ENCODE data around the gene DEFB114. TPM values are rescaled to one million over a fixed set of nuclear protein-coding genes. Genes with fewer than 3 reads are reported as not detected.

DEFB114 gene
- total RNA-seq, 1 donor from 2014 or later, result not detected

- H3K4me3 Mint-ChIP-seq (ENCODE audit: unreplicated experiment), result peak overlapping the region; percentile 67
- H3K36me3 Mint-ChIP-seq (ENCODE audit: unreplicated experiment), result no peaks in the 10 kb centered on the region
- H3K4me1 Mint-ChIP-seq (ENCODE audit: unreplicated experiment), result peaks cover 1% of the 10 kb centered on the region
- peaks cover 2% of the 10 kb centered on the region for H3K27me3 Mint-ChIP-seq (ENCODE audit: unreplicated experiment)
- DNase-seq (ENCODE audit: extremely low spot score, unreplicated experiment), result no peak
- no peaks in the 10 kb centered on the region for H3K9me3 Mint-ChIP-seq (ENCODE audit: unreplicated experiment)
- no peak overlapping the region for H3K27ac Mint-ChIP-seq (ENCODE audit: unreplicated experiment)
- TF ChIP-seq CTCF (IDR thresholded peaks at IDR 0.05), result no peak
Measured at GRCh38 chr6:49978332-49979226, 14.6 kb upstream of the DEFB114 start.

DNA sequence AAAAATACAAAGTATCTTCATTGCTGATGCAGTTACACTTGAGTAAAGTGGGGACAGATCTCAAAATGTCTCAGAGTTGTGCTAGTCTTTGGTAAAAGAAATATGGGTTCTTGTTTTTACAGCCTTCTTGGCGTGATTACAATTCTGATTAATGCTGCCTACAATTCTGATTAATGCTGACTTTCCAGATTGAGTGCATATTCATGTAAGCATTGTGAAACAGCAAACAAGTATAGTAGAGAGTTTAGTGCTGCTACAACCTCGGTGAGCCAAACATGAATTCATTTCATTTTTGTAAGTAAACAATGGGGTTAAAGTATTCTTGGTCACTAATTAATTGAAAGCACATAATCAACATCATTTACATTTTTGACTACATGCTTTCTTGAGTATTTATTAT, 5.6 kb upstream of the DEFB114 start, which contains the start of gene DEFB113:
DEFB113 (minus strand) TSS at position 21 of the 400 bp plus-strand sequence; CDS start at position 21, 0 bp downstream.
- H3K4me3 Mint-ChIP-seq (ENCODE audit: unreplicated experiment), result no peak within 1 kb of the TSS
- peaks cover 16% of the 10 kb centered on the region for H3K27me3 Mint-ChIP-seq (ENCODE audit: unreplicated experiment)
- H3K36me3 Mint-ChIP-seq (ENCODE audit: unreplicated experiment), result no peaks in the 10 kb centered on the region
- no peak within 1 kb of the TSS for H3K27ac Mint-ChIP-seq (ENCODE audit: unreplicated experiment)
- no peaks in the 10 kb centered on the region for H3K9me3 Mint-ChIP-seq (ENCODE audit: unreplicated experiment)
- no peak for TF ChIP-seq CTCF (IDR thresholded peaks at IDR 0.05)
- no peak for DNase-seq (ENCODE audit: extremely low spot score, unreplicated experiment)
- H3K4me1 Mint-ChIP-seq (ENCODE audit: unreplicated experiment), result no peaks in the 10 kb centered on the region

DNA sequence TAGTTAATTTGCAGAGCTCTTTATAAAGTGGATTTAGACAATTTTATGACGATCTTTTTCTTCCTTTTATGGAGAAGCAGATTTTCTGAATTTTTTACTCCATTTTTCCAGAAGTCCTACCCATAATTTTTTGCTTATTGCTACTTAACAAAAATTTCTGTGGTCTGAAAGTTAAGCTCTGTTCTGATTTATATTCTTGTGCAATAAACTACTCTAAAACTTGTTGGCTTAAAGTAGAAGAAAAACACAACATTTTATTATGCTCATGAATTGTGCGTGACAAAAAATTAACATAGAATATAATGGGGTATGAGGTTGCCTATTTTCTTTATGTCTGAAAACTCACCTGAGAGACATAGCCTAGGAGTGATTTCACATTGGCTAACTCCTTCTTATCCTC, 2.9 kb upstream of the DEFB114 start:
- DNase-seq (ENCODE audit: extremely low spot score, unreplicated experiment), result no peak
- no peaks in the 10 kb centered on the region for H3K9me3 Mint-ChIP-seq (ENCODE audit: unreplicated experiment)
- TF ChIP-seq CTCF (IDR thresholded peaks at IDR 0.05), result no peak
- no peaks in the 10 kb centered on the region for H3K4me1 Mint-ChIP-seq (ENCODE audit: unreplicated experiment)
- H3K27ac Mint-ChIP-seq (ENCODE audit: unreplicated experiment), result no peak overlapping the region
- H3K27me3 Mint-ChIP-seq (ENCODE audit: unreplicated experiment), result peaks cover 17% of the 10 kb centered on the region
- H3K4me3 Mint-ChIP-seq (ENCODE audit: unreplicated experiment), result no peak overlapping the region
- no peaks in the 10 kb centered on the region for H3K36me3 Mint-ChIP-seq (ENCODE audit: unreplicated experiment)

DNA sequence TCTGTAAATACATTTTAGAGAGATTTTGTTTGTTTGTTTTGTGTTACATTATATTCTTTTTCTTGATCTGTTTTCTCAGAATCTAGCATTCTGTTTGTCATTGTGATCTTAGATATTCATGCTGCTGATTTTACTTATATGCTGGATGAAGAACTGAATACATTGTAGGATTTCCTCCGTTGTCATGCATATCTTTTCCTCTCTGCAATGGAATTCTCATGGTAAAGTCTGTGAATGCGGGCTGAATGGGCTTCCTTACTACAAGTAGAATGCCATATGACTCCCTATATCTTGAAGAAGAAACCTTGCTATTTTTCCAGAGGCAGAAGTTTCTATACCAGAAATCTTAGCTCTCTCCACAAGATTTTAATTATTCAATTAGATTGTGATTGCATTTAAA, 2.4 kb upstream of the DEFB114 start:
- H3K4me1 Mint-ChIP-seq (ENCODE audit: unreplicated experiment), result no peaks in the 10 kb centered on the region
- no peak overlapping the region for H3K4me3 Mint-ChIP-seq (ENCODE audit: unreplicated experiment)
- no peak overlapping the region for H3K27ac Mint-ChIP-seq (ENCODE audit: unreplicated experiment)
- TF ChIP-seq CTCF (IDR thresholded peaks at IDR 0.05), result no peak
- H3K27me3 Mint-ChIP-seq (ENCODE audit: unreplicated experiment), result peaks cover 17% of the 10 kb centered on the region
- DNase-seq (ENCODE audit: extremely low spot score, unreplicated experiment), result no peak
- no peaks in the 10 kb centered on the region for H3K36me3 Mint-ChIP-seq (ENCODE audit: unreplicated experiment)
- H3K9me3 Mint-ChIP-seq (ENCODE audit: unreplicated experiment), result no peaks in the 10 kb centered on the region

DNA sequence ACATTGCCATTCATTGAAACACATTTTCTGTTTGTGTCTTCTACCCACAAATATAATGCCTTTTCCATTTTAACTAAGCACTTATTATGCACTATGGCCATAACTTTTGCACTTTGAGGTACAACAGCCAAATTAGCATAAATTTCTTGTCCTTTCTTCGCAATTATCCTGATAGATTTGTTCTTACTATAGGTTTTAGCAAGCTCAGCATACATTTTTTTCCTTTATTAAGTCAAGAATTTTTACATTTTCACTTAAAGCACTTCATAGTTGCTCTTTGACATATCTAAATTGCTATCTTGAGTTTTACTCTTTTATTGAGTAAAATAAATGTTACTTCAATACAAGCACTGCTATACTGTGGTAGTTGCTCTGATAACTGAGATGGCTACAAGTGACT, 5.8 kb downstream of the DEFB114 start:
- H3K4me1 Mint-ChIP-seq (ENCODE audit: unreplicated experiment), result no peaks in the 10 kb centered on the region
- no peak overlapping the region for H3K27ac Mint-ChIP-seq (ENCODE audit: unreplicated experiment)
- H3K36me3 Mint-ChIP-seq (ENCODE audit: unreplicated experiment), result no peaks in the 10 kb centered on the region
- no peaks in the 10 kb centered on the region for H3K9me3 Mint-ChIP-seq (ENCODE audit: unreplicated experiment)
- no peak overlapping the region for H3K4me3 Mint-ChIP-seq (ENCODE audit: unreplicated experiment)
- no peak for DNase-seq (ENCODE audit: extremely low spot score, unreplicated experiment)
- TF ChIP-seq CTCF (IDR thresholded peaks at IDR 0.05), result no peak
- no peaks in the 10 kb centered on the region for H3K27me3 Mint-ChIP-seq (ENCODE audit: unreplicated experiment)

Measured in osteocyte (in vitro differentiated cells).